Measurements from ENCODE around the gene ACOX3.

ACOX3 gene

DNA sequence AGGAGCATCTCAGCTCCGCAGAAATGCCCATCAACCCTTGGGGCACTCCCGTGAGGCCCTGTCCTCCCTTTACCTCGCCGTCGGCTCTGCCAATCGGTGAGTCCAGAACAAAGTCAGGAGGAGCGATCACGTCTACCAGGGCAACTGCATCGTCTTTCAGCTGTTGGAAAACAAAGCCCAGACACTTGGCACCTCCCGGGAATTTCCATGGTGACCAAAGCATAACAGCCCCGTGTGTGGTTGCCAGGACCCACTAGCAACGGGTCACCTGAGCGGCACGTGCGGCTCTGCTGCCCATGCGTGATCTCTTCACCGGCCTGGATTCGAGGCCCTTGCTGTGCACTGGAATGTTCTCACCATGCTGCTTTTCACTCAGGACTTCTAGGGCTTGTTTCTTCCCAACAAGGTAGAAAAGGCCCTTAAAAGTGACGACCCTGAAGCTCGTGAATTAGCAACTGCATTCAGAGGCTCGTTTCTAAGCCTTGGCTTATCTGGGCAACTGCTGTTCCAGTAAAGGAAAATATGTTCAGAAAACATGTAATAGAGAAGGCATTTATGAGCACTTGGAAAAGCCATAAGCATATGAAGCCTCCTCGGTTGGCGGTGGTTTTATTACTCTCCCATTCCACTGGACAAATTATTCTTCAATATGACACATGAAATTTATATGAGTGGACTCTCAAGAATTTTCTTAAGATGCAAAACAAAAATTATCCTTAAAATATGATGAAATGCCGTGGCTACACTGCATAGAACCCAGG is 69.5 kb downstream of the ACOX3 start:
- no peak for TF ChIP-seq ZFX (IDR thresholded peaks at IDR 0.05)
- TF ChIP-seq, protein P1, sequence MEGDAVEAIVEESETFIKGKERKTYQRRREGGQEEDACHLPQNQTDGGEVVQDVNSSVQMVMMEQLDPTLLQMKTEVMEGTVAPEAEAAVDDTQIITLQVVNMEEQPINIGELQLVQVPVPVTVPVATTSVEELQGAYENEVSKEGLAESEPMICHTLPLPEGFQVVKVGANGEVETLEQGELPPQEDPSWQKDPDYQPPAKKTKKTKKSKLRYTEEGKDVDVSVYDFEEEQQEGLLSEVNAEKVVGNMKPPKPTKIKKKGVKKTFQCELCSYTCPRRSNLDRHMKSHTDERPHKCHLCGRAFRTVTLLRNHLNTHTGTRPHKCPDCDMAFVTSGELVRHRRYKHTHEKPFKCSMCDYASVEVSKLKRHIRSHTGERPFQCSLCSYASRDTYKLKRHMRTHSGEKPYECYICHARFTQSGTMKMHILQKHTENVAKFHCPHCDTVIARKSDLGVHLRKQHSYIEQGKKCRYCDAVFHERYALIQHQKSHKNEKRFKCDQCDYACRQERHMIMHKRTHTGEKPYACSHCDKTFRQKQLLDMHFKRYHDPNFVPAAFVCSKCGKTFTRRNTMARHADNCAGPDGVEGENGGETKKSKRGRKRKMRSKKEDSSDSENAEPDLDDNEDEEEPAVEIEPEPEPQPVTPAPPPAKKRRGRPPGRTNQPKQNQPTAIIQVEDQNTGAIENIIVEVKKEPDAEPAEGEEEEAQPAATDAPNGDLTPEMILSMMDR (conservative IDR thresholded peaks at IDR 0.05): no peak
- H3K27ac ChIP-seq: no peak overlapping the region

DNA sequence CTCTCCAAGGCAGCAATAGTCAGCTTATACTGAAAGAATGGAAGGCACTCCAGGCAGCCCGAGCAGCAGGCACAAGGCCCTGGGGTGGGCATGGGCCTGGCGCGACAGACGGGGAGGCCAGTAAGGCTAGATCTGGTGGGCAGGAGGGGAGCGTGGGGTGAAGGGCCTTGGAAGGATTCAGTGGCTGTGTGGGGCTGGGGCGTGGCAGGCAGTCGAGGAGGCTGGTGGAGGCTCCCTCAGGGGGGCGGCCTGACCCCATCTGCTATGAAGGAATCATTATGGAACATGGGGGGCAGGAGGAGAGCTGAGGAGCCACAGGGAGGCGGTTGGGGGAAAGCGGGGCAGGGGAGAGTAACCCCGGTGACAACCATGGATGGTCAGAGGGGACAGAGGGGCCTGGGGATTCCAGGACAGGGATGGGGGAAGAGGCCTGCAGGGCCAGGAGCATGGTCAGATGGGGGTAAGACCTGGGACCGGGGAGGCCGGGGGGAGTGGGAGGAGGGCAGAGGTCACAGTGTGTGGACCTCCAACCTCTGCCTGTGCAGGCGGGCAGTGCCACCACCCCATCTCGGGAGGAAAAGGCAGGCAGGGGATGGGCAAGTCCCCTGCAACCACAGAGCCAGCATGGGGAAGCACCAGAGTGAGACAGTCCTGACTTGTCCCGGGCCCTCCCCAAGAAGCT is 70.3 kb downstream of the ACOX3 start:
- H3K27ac ChIP-seq: no peak overlapping the region
- TF ChIP-seq, protein P1 (conservative IDR thresholded peaks at IDR 0.05): no peak
- no peak for TF ChIP-seq ZFX (IDR thresholded peaks at IDR 0.05)

DNA sequence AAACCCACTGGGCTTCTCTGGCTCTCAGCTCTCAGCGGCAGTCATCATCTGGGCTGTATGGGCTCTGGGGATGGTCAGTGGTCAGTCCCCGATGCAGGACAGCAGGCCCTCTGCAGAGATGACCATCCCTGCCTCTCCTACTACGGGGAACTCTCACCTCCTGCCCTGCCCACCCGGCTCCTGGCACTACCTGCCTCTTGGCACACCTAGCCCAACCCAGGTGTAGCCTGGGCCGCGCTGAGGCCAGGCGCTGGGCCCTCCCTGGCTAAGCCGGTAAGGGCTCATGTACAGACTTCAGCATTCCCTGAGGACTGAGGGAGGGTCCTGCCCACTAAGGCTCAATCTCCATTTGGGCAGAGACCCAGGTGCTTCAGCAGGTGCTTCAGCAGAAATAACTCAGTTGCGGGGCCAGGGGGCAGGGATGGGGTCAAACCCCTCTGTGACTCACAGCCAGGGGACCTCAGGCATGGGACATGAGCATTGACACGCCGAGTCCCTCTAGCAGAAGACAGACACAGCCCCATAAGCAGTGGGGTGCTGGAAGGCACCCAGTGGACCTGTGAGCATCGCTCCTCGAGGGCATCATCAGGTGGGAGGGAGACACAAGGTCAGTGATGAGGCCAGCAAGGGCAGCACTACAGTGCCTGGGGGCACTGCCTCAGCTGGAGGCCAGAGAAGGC is 71.0 kb downstream of the ACOX3 start:
- no peak overlapping the region for H3K27ac ChIP-seq
- TF ChIP-seq ZFX (IDR thresholded peaks at IDR 0.05): no peak
- TF ChIP-seq, protein P1 (conservative IDR thresholded peaks at IDR 0.05): no peak

DNA sequence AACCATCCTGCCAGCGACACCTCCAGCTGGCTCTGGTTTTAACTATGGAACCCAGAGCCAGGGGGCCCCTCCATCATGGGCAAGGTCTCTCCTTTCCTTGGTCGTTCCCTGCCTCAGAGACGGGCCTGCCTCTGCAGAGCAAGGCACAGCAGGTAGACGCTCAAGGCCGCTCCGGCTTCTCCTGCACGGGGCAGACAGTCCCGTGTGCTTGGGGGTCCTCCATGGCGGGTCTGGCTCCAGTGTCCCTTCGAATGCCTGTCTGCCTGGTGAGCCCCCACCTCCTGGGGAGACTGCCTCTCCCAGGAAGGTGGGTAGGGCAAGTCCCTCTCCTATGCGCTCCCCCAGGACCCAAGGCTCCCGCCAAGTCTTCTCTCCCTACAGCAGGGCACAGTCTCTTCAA is 71.5 kb downstream of the ACOX3 start:
- TF ChIP-seq ZFX (IDR thresholded peaks at IDR 0.05): no peak
- TF ChIP-seq, protein P1 (conservative IDR thresholded peaks at IDR 0.05): no peak
- H3K27ac ChIP-seq: no peak overlapping the region

DNA sequence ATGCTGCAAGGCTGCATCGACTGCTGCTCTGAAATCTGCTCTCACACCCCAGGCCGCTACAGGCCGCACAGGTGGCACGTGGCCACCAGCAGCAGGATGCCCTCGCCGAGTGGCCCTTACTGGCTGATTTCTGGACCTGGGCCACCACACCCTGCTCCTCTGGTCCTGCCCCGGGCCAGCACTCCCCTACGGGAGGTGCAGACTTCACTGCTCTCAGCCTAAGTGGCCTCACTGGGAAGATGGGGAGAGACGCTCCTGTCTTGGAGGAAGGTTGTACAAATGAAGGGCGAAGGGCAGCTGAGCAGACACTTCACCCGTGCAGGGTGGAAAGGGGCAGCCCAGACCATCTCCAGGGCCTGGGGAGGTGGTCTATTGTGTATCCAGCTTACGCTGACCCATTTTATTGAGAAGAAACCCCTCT is 72.5 kb downstream of the ACOX3 start:
- no peak for TF ChIP-seq ZFX (IDR thresholded peaks at IDR 0.05)
- TF ChIP-seq, protein P1 (conservative IDR thresholded peaks at IDR 0.05): no peak
- H3K27ac ChIP-seq: no peak overlapping the region

DNA sequence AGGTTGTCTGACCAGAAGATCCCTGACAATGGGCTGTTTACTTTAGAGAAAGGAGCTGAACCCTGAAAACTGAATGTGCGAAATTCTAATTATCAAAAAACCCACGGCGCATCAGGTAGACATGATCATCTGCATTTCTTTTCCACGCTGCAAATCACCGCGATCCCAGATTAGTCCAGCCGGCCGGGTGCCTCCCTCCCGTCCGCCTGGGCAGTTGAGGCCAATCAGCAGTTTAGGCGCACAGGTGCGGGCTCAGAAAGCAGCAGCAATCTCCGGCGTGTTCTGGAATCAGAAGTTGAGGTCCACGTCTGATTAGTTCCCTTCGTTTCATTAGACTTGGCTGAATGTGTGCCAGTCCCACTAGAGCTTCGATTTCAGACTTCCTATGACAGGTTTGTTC is 73.9 kb downstream of the ACOX3 start:
- TF ChIP-seq, protein P1 (conservative IDR thresholded peaks at IDR 0.05): no peak
- TF ChIP-seq ZFX (IDR thresholded peaks at IDR 0.05): no peak
- no peak overlapping the region for H3K27ac ChIP-seq

DNA sequence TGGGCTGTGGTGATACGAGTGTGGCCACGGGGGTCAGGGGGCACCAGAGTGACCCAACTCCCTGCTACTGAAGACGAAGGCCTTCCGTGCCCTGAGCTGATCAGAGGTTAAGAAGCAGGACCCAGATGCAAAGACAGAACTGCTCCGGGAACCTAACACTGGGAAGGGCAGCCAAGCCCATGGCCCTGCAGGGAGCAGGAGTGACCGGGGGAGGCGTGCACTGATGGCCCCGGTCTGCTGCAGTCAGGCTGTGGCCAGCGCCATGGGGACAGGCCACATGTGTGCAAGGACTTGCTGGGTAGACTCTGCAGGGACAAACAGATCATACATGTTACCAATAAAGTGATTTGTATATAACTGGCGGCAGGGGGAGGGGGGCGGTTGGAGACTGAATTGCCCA is 74.6 kb downstream of the ACOX3 start:
- TF ChIP-seq, protein P1 (conservative IDR thresholded peaks at IDR 0.05): no peak
- no peak for TF ChIP-seq ZFX (IDR thresholded peaks at IDR 0.05)
- no peak overlapping the region for H3K27ac ChIP-seq
